ENCODE data around the gene ATXN1.

- TF ChIP-seq CTCF (IDR thresholded peaks at IDR 0.05; ENCODE audit: low read depth, low read length, poor library complexity, severe bottlenecking) (no peak), EZH2phosphoT487 (IDR thresholded peaks at IDR 0.05; ENCODE audit: borderline replicate concordance, low read length) (no peak)
Measured at GRCh38 chr6:16570221-16570553, 191.1 kb downstream of the ATXN1 start.
